ENCODE data around the gene SMYD5. TPM values are rescaled to one million over a fixed set of nuclear protein-coding genes. Genes with fewer than 3 reads are reported as not detected.
A peak's percentile ranks its signal among the peaks of the same experiment; 100 is the strongest.

The SMYD5 gene
- total and polyA plus RNA-seq, 9 of the 15 experiments (the other 6 are each of a cell fraction or from before 2014, with no cell fraction given), result 11.4 to 56.8 (median 32.0) TPM

- no peak for TF ChIP-seq RBM17 (IDR thresholded peaks at IDR 0.05; ENCODE audit: borderline replicate concordance, low read depth, low read length)
- no peak for TF ChIP-seq RBM22 (IDR thresholded peaks at IDR 0.05; ENCODE audit: low read depth, low read length, poor library complexity, severe bottlenecking)
- TF ChIP-seq GABPA (tag; conservative IDR thresholded peaks at IDR 0.05; ENCODE audit: low read depth), result no peak
- TF ChIP-seq ZNF76 (CRISPR knock-in tag; IDR thresholded peaks at IDR 0.05; ENCODE audit: borderline replicate concordance), result no peak
- no peak; the same call in 1 of the 2 replicates for TF ChIP-seq VEZF1 (CRISPR knock-in tag; IDR thresholded peaks at IDR 0.05)
- no peak for TF ChIP-seq ZNF143 (CRISPR knock-in tag; IDR thresholded peaks at IDR 0.05)
- no peak for TF ChIP-seq ZNF79 (CRISPR knock-in tag; IDR thresholded peaks at IDR 0.05; ENCODE audit: low read depth)
- TF ChIP-seq HNRNPH1 (optimal IDR thresholded peaks at IDR 0.05; ENCODE audit: low read depth, low read length), result no peak
- no peak for TF ChIP-seq KLF1 (tag; IDR thresholded peaks at IDR 0.05)
- no peak for TF ChIP-seq RFX1 (IDR thresholded peaks at IDR 0.05)
- TF ChIP-seq ZNF217 (CRISPR knock-in tag; IDR thresholded peaks at IDR 0.05), result no peak
- TF ChIP-seq ERF (CRISPR knock-in tag; IDR thresholded peaks at IDR 0.05), result no peak
- TF ChIP-seq SPI1 (IDR thresholded peaks at IDR 0.05; ENCODE audit: borderline replicate concordance, low read depth, low read length), result no peak
- TF ChIP-seq BRF1 (IDR thresholded peaks at IDR 0.05; ENCODE audit: borderline replicate concordance, extremely low read depth, insufficient read length), result no peak
- peak; percentile 99 for TF ChIP-seq FOS (IDR thresholded peaks at IDR 0.05; ENCODE audit: extremely low read depth, insufficient read length)
- TF ChIP-seq PCBP2 (IDR thresholded peaks at IDR 0.05; ENCODE audit: low read depth, low read length, poor library complexity, severe bottlenecking), result no peak
- TF ChIP-seq GTF2E2 (tag; IDR thresholded peaks at IDR 0.05), result no peak
- no peak for TF ChIP-seq USF2 (CRISPR knock-in tag; IDR thresholded peaks at IDR 0.05)
- TF ChIP-seq ZBTB5 (IDR thresholded peaks at IDR 0.05), result no peak
- TF ChIP-seq FOXA1 (IDR thresholded peaks at IDR 0.05; ENCODE audit: borderline replicate concordance), result no peak
- TF ChIP-seq BHLHE40 (IDR thresholded peaks at IDR 0.05; ENCODE audit: low read length), result no peak
- no peak for TF ChIP-seq ZNF174 (CRISPR knock-in tag; IDR thresholded peaks at IDR 0.05)
- peak; percentile 60; the same call in 1 of the 2 replicates for TF ChIP-seq KLF13 (tag; IDR thresholded peaks at IDR 0.05; ENCODE audit: borderline replicate concordance, low read depth)
- no peak for TF ChIP-seq ZNF324 (CRISPR knock-in tag; IDR thresholded peaks at IDR 0.05)
- TF ChIP-seq STAT5B (CRISPR knock-in tag; IDR thresholded peaks at IDR 0.05), result no peak
- TF ChIP-seq POLR2G (IDR thresholded peaks at IDR 0.05; ENCODE audit: low read depth, low read length), result peak; percentile 83
Observed at GRCh38 chr2:73233154-73233931, 19.3 kb downstream of the SMYD5 start, which contains the start of gene PRADC1 (continued).

Measured in K562 (cell line).